Cerebellar nuclear complex (tissue), 1 donor: Measurements from ENCODE around the gene BNIP5.

Experiments
- DNase-seq, 2 experiments: peaks; one replicate each; lab custom pipeline; 2025; lab: John Stamatoyannopoulos, UW

The BNIP5 gene

GRCh38 chr6:36336779-36337241, at the start of gene BNIP5:
Gene BNIP5 (minus strand): TSS chr6:36336888. CDS start chr6:36330690, 6,198 bp downstream.
- DNase-seq, result no peak

- DNase-seq, result no peak
Measured at GRCh38 chr6:36384095-36384494, 47.4 kb upstream of the BNIP5 start.

- DNase-seq, result no peak
Measured at GRCh38 chr6:36383606-36384005, 46.9 kb upstream of the BNIP5 start.

- no peak for DNase-seq
Measured at GRCh38 chr6:36382976-36383375, 46.3 kb upstream of the BNIP5 start.

GRCh38 chr6:36381502-36382389, 45.1 kb upstream of the BNIP5 start:
- DNase-seq, result no peak

GRCh38 chr6:36380166-36380565, 43.5 kb upstream of the BNIP5 start:
- no peak for DNase-seq

GRCh38 chr6:36378936-36379335, 42.2 kb upstream of the BNIP5 start:
- DNase-seq, result no peak

GRCh38 chr6:36378243-36378920, 41.7 kb upstream of the BNIP5 start:
- no peak for DNase-seq

GRCh38 chr6:36377594-36377993, 40.9 kb upstream of the BNIP5 start:
- DNase-seq, result no peak

GRCh38 chr6:36376742-36377141, 40.1 kb upstream of the BNIP5 start:
- DNase-seq, result no peak

- no peak for DNase-seq
Measured at GRCh38 chr6:36376183-36376582, 39.5 kb upstream of the BNIP5 start.

GRCh38 chr6:36375644-36376155, 39.0 kb upstream of the BNIP5 start:
- DNase-seq, result no peak

- no peak for DNase-seq
Measured at GRCh38 chr6:36374972-36375371, 38.3 kb upstream of the BNIP5 start.

- no peak for DNase-seq
Measured at GRCh38 chr6:36374194-36374593, 37.5 kb upstream of the BNIP5 start.

GRCh38 chr6:36373368-36374019, 36.8 kb upstream of the BNIP5 start:
- DNase-seq, result no peak

GRCh38 chr6:36372088-36372487, 35.4 kb upstream of the BNIP5 start:
- DNase-seq, result no peak

- no peak for DNase-seq
Measured at GRCh38 chr6:36371211-36371610, 34.5 kb upstream of the BNIP5 start.

GRCh38 chr6:36370638-36371037, 34.0 kb upstream of the BNIP5 start:
- DNase-seq, result no peak

GRCh38 chr6:36368921-36369865, 32.5 kb upstream of the BNIP5 start:
- no peak for DNase-seq

- DNase-seq, result no peak
Measured at GRCh38 chr6:36368421-36368820, 31.7 kb upstream of the BNIP5 start.

- DNase-seq, result no peak
Measured at GRCh38 chr6:36367743-36368142, 31.1 kb upstream of the BNIP5 start.
